ENCODE results near the gene PCNX3.

DNA sequence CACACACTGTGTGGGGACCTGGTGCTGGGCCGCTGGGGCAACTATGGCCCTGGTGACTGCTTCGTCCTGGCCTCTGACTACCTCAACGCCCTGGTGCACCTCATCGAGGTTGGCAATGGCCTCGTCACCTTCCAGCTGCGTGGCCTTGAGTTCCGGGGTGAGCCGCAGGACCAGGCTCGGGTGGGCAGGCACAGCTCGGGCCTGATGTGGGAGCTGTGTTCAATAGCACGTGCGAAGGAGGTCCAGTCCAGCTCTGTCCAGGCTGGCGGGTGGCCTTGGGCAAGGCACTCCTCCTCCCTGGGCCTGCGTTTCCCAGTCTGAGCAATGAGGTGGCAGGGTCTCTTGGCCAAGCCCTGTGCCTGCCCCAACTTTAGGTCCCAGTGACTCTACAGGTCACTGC, 14.0 kb downstream of the PCNX3 start:
- no peak for TF ChIP-seq ZNF274 (IDR thresholded peaks at IDR 0.05; ENCODE audit: low read depth, low read length)
- no peak for TF ChIP-seq YY1 (IDR thresholded peaks at IDR 0.05; ENCODE audit: insufficient read depth, insufficient read length)
- no peak for TF ChIP-seq SUZ12 (IDR thresholded peaks at IDR 0.05; ENCODE audit: extremely low read depth, insufficient read depth, insufficient read length)
